ENCODE results near the gene STK4.

- no peak for TF ChIP-seq POLR2A (IDR thresholded peaks at IDR 0.05; ENCODE audit: low read depth, low read length)
- no peak for TF ChIP-seq TAF1 (IDR thresholded peaks at IDR 0.05; ENCODE audit: borderline replicate concordance, low read depth, low read length)
Measured at GRCh38 chr20:44990957-44991356, 24.6 kb downstream of the STK4 start.
